NCI-H446 (cell line): ENCODE data around the gene ASPM.
A peak's percentile ranks its signal among the peaks of the same experiment; 100 is the strongest.
"Not testable (repeated sequence)": the region's sequence is repeated elsewhere in the genome, so short reads cannot be mapped to it uniquely, and the experiment has no call there.

Experiments
- DNase-seq, 2 experiments: peaks; one replicate each; lab custom pipeline; 2025; lab: John Stamatoyannopoulos, UW

The ASPM gene

GRCh38 chr1:197083474-197083873, 63.0 kb downstream of the ASPM start:
- DNase-seq = no peak

GRCh38 chr1:197081117-197081753, 65.2 kb downstream of the ASPM start:
- no peak for DNase-seq

DNA sequence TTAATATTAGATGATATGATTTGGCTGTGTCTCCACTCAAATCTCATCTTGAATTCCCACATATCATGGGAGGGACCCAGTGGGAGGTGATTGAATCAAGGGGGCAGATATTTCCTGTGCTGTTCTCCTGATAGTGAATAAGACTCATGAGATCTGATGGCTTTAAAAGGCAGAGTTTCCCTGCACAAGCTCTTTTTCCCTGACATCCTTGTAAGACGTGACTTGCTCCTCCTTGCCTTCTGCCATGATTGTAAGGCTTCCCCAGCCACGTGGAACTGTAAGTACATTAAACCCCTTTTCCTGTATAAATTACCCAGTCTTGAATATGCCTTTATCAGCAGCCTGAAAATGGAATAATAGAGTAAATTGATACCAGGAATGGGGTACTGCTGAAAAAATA, 66.1 kb downstream of the ASPM start:
- no peak for DNase-seq

DNA sequence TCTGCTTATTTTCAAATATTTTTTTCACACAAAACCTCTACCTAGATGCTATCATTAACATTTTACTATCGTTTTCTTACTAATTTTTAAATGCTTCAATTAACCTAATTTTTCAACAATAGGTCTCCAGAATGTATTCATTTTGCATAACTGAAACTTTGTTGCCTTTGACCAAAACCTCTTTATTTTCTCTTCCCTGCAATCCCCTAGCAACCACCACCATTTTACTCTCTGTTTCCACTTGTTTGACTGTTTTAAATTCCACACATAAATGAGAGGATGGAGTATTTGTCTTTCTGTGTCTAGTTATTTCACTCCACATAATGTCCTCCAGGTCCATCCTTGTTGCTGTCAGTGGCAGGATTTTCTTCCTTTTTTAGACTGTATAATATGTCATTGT, 69.9 kb downstream of the ASPM start:
- no peak for DNase-seq

- no peak for DNase-seq
Measured at GRCh38 chr1:197073978-197074377, 72.5 kb downstream of the ASPM start.

DNA sequence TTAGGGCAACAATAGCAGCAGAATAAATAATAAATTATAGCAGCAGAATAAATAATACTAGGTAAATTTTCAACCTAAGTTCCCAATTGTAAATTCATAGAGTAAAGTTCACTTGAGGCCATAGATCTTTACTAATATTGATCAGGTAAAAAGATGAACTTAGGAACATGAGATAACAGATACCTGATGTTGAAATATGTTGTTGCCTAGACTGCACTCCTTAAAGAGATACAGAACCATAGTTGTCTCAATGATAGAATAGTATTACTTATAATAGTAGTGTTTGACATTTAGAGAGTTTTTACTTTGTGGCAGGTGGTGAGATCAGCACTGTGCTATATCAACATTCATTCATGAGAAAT, 79.0 kb downstream of the ASPM start:
- DNase-seq = no peak

GRCh38 chr1:197066719-197067456, 79.6 kb downstream of the ASPM start, which contains the start of gene F13B:
TSS of gene F13B (minus strand) at chr1:197067260. CDS start at chr1:197067223, 37 bp downstream.
- DNase-seq = no peak

GRCh38 chr1:197066277-197066676, 80.2 kb downstream of the ASPM start:
- no peak for DNase-seq

DNA sequence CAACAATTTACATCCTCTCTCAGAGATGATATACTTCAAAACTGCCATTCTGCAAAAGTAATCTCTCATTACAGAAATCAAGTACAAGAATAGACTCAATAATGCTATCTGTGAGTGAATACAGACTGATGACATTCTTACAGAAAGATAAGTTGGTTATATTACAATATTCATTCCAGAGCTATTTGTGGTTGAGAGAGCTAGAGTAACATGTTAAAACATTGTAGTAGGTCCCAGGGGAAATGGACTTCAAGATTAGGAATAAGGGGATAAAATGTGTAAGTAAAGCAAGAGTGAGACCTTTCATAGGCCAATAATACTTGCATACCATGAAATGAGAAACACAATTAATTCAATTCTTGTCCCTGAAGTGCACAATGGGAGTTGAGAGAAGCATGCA, 80.9 kb downstream of the ASPM start:
- DNase-seq = no peak

- DNase-seq = no peak
Measured at GRCh38 chr1:197063212-197063611, 83.3 kb downstream of the ASPM start.

- no peak for DNase-seq
Measured at GRCh38 chr1:197062692-197063091, 83.8 kb downstream of the ASPM start.

- DNase-seq = no peak
Measured at GRCh38 chr1:197049100-197049499, 97.4 kb downstream of the ASPM start.

GRCh38 chr1:197042676-197043341, 103.7 kb downstream of the ASPM start:
- DNase-seq = peak in 1 of 2 experiments; percentile 28

DNA sequence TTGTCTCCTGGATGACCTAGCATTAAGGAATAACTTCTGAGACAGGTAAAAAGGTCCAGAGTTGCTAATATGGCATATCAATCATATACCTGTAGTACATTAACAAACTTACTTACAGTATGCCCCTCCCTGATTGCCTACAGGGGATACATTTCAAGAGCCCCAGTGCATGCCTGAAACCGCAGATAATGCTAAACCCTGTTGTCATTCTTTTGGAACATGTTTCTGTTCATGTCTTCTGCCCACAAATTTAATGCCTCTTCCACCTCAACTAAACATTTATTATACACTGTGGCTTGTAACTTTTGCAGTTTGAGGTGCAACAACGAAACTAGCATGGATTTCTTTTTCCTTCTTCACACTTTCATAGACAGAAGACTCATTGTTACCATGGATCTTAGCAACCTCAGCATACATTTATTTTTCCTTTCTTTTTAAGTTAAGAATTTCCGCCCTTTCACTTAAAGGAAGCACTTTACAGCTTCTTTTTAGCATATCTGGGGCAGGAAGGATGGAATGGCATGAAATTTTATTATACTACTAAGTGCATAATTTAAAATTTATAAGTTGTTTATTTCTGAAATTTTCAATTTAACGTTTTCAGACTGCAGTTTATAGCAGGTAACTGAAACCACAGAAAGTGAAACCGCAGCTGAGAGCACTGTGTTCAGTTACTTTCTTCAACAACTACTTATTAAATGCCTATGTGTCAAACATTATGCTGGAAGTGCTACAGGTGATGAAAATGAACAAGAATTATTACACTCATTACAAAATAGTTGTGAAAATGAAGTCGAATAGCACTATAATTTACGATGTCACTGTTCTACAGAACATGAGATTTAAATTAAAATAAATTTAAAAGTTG, 104.7 kb downstream of the ASPM start:
- no peak for DNase-seq

GRCh38 chr1:197036861-197037260, 109.6 kb downstream of the ASPM start:
- no peak for DNase-seq

DNA sequence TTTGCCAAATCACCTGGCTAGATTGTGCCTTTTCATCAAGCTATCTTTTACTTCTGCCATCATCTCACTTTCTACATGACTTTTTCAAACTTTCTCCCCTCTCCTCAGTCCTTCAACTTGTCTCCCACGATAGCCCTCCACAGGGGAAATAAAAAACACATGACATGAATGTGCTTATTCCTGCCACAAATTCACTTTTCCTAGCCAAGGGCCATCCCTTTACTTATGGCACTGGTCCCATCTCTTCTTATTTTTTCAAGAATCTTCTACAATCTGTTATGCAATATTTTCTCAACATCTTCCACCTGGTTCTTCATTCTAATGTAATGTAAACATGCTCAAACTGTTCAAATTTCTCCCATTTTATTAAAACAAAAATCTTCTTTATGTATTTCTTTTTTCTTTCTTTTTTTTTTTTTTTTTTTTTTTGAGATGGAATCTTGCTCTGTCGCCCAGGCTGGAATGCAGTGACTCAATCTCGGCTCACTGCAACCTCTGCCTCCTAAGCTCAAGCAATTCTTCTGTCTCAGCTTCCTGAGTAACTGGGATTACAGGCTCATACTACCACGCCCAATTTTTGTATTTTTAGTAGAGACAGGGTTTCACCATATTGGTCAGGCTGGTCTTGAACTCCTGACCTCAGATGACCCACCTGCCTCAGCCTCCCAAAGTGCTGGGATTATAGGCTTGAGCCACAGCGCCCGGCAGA, 111.7 kb downstream of the ASPM start:
- DNase-seq = not testable (repeated sequence)
